Endothelial cell of umbilical vein (primary cell): ENCODE measurements around the gene SCAMP5. TPM values are rescaled to one million over a fixed set of nuclear protein-coding genes. Genes with fewer than 3 reads are reported as not detected.

ENCODE experiments used
- BruUV-seq: library from RNA; stranded (reverse); fragments of 400-500 nt; replicated peaks from 2 replicates; lab custom pipeline; 2021; lab: Mats Ljungman, UMichigan
- CTCF ChIA-PET: fragments of 300-600, 350-600 bp; sonication (Branson Sonifier 250); formaldehyde crosslinking; loops from one replicate; lab custom pipeline; 2021; ENCODE audit warnings: antibody characterized with exemption, inconsistent platforms; lab: Charles Lee
- POLR2A ChIA-PET: fragments of 300-600, 350-600 bp; sonication (Branson Sonifier 250); formaldehyde crosslinking; loops from one replicate; lab custom pipeline; 2021; ENCODE audit warnings: antibody characterized with exemption, inconsistent platforms; lab: Charles Lee
- DNase-seq: peaks from one replicate; pipeline ENCODE4 v3.0.0-alpha.2; 2011; ENCODE audit warnings: low read depth, low spot score
- FAIRE-seq: peaks from 2 replicates; lab custom pipeline; 2011; peaks lifted over from hg19 to GRCh38; lab: Jason Lieb, UNC
- H2AFZ ChIP-seq: 2 replicates; pipeline ENCODE4 v1.6.0; 2012; ENCODE audit warnings: low read depth, low read length, control low read depth, inconsistent platforms
- H3K27ac ChIP-seq: 2 replicates; pipeline ENCODE4 v1.5.1; 2011; ENCODE audit warnings: low read depth, mild to moderate bottlenecking, control low read depth, low read length, moderate library complexity; ENCODE audit not compliant: insufficient read depth
- H3K27me3 ChIP-seq, 2 experiments: 2 replicates each; pipeline versions ENCODE4 v1.6.0 to v1.6.1; 2011; ENCODE audit warnings: low read length in 2 of 2, mixed read lengths in 1 of 2; ENCODE audit not compliant: control insufficient read depth in 2 of 2, insufficient read depth in 2 of 2
- H3K36me3 ChIP-seq, 2 experiments: 2 replicates in 1 of 2; 3 replicates in 1 of 2; pipeline ENCODE4 v1.5.1; 2011; ENCODE audit warnings: low read length in 2 of 2, mild to moderate bottlenecking in 1 of 2, moderate library complexity in 1 of 2; ENCODE audit not compliant: control insufficient read depth in 2 of 2, insufficient read depth in 2 of 2; ENCODE audit errors: extremely low read depth in 1 of 2
- H3K4me1 ChIP-seq: 3 replicates; pipeline ENCODE4 v1.5.1; 2011; ENCODE audit warnings: mild to moderate bottlenecking, low read length; ENCODE audit not compliant: control insufficient read depth, insufficient read depth; ENCODE audit errors: extremely low read depth
- H3K4me2 ChIP-seq: 2 replicates; pipeline ENCODE4 v1.6.1; 2011; ENCODE audit warnings: low read length, control low read depth, mixed read lengths; ENCODE audit not compliant: insufficient read depth
- H3K4me3 ChIP-seq, 3 experiments: fragments of 200-600 bp in 1 of 3; sonication (generic), shearing (Covaris generic) in 1 of 3; replicated peaks in 1 of 3; 2 replicates each; pipeline ENCODE4 v1.5.1; 2011 to 2016; ENCODE audit warnings: control low read depth in 3 of 3, low read length in 3 of 3, mild to moderate bottlenecking in 2 of 3, inconsistent platforms in 1 of 3, low read depth in 1 of 3, moderate library complexity in 1 of 3; ENCODE audit not compliant: insufficient read depth in 1 of 3
- H3K79me2 ChIP-seq: 2 replicates; pipeline ENCODE4 v1.6.0; 2012; ENCODE audit warnings: low read length, inconsistent platforms; ENCODE audit not compliant: control insufficient read depth, insufficient read depth
- H3K9ac ChIP-seq: replicated peaks from 2 replicates; pipeline ENCODE3; 2011; ENCODE audit warnings: low read length, control low read depth; ENCODE audit not compliant: insufficient read depth; ENCODE audit errors: extremely low read depth
- H3K9me1 ChIP-seq: replicated peaks from 3 replicates; pipeline ENCODE4 v1.6.0; 2011; ENCODE audit warnings: mild to moderate bottlenecking, low read length; ENCODE audit not compliant: control insufficient read depth, insufficient read depth; ENCODE audit errors: extremely low read depth
- H3K9me3 ChIP-seq: replicated peaks from 2 replicates; pipeline ENCODE4 v1.5.1; 2012; ENCODE audit warnings: low read length, inconsistent platforms; ENCODE audit not compliant: control insufficient read depth, insufficient read depth
- H4K20me1 ChIP-seq: replicated peaks from 2 replicates; pipeline ENCODE3; 2011; ENCODE audit warnings: mild to moderate bottlenecking, low read length; ENCODE audit not compliant: control insufficient read depth, insufficient read depth; ENCODE audit errors: extremely low read depth
- CTCF ChIP-seq, 2 donors: IDR thresholded peaks; 1 replicate in 1 of 2; 2 replicates in 1 of 2; pipeline ENCODE4 v1.5.1; 2011; ENCODE audit warnings: low read length in 2 of 2, mild to moderate bottlenecking in 2 of 2, moderate library complexity in 2 of 2, control low read depth in 1 of 2, inconsistent platforms in 1 of 2, low read depth in 1 of 2; ENCODE audit not compliant: insufficient read depth in 1 of 2; ENCODE audit errors: extremely low read depth in 1 of 2
- EZH2 ChIP-seq: IDR thresholded peaks from 2 replicates; pipeline ENCODE4 v1.6.1; 2012; ENCODE audit warnings: borderline replicate concordance, low read depth, mild to moderate bottlenecking, moderate library complexity, low read length, inconsistent platforms; ENCODE audit not compliant: severe bottlenecking
- FOS ChIP-seq: IDR thresholded peaks from 2 replicates; pipeline ENCODE4 v1.6.1; 2011; ENCODE audit warnings: mild to moderate bottlenecking, low read length, moderate library complexity, borderline replicate concordance; ENCODE audit not compliant: insufficient read depth
- GATA2 ChIP-seq: IDR thresholded peaks from 2 replicates; pipeline ENCODE4 v1.7.0; 2011; ENCODE audit warnings: low read depth, mild to moderate bottlenecking, moderate library complexity, mixed read lengths, low read length; ENCODE audit not compliant: insufficient read length, insufficient read depth
- JUN ChIP-seq: IDR thresholded peaks from 2 replicates; pipeline ENCODE4 v1.6.1; 2011; ENCODE audit warnings: borderline replicate concordance, low read depth; ENCODE audit not compliant: insufficient read length, insufficient read depth
- MAX ChIP-seq: IDR thresholded peaks from 2 replicates; pipeline ENCODE4 v1.6.1; 2011; ENCODE audit not compliant: insufficient read depth, insufficient read length
- MYC ChIP-seq: IDR thresholded peaks from one replicate; pipeline ENCODE4 v1.6.1; 2011; ENCODE audit warnings: mild to moderate bottlenecking, low read depth, low read length
- POLR2A ChIP-seq: IDR thresholded peaks from 2 replicates; pipeline ENCODE4 v1.6.1; 2012; ENCODE audit warnings: low read depth, mild to moderate bottlenecking, control low read depth, low read length
- POLR2AphosphoS5 ChIP-seq: IDR thresholded peaks from 2 replicates; pipeline ENCODE4 v1.6.1; 2012; ENCODE audit warnings: low read depth, mild to moderate bottlenecking, control low read depth, low read length, moderate library complexity; ENCODE audit not compliant: insufficient read depth
- dilution Hi-C: fragments of 300-500 bp; cut with MboI; formaldehyde crosslinking; loops from one replicate; pipeline ENCODE4 v1.15.0; 2019; ENCODE audit warnings: low sequenced_read_pairs; ENCODE audit not compliant: extremely low pct_ligation_motif_present
- intact Hi-C: fragments of 100-400 bp; cut with micrococcal nuclease; formaldehyde crosslinking; loops from one replicate; pipeline ENCODE4 v1.10.0; 2022
- polyA plus RNA-seq, 4 experiments: library from polyadenylated mRNA; depleted of rRNA in 3 of 4; stranded (reverse) in 3 of 4; unstranded in 1 of 4; fragments of >200 nt; gene quantifications; 2 replicates each; pipeline versions ENCODE4 v1.2.1 to v1.2.3, GENCODE V29; 2011 to 2012; ENCODE audit warnings: missing spikeins in 1 of 4
- total RNA-seq: library from RNA; stranded (reverse); gene quantifications from 2 replicates; pipeline ENCODE4 v1.2.3, GENCODE V29; 2021

SCAMP5 gene
- total and polyA plus RNA-seq, 2 donors (not counting 3 experiments of a cell fraction or from before 2014, with no cell fraction given), result 1.9 to 6.2 TPM

DNA sequence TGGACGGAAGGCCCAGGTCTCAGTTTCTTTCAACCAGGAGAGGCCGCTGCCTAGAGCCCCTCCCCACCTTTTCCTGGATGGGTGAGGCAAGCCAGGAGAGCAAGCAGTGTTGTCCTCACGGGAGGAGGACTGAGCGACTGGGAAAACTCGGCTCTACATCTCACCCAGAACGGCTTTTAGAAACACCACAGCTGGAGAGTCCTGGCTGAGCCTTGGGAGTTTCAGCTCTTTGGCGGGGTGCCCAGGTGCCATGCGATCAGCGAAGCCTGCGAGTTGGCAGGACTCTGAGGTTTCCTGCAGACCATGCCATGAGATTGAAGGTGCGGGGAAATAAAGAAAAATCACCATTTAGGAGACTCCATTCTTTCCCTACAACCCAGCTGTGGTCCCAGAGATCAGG is 54.0 kb downstream of the SCAMP5 start:
- no TSS peak for BruUV-seq
- ChIA-PET CTCF (interaction anchor here (0.6 kb wide), 1 partner anchor 152 kb away, joined by 3 read pairs; the partner anchor contains the start of gene C15orf39), POLR2A (no interaction called here)
- no peak for TF ChIP-seq MAX
- TF ChIP-seq POLR2A, result no peak
- no peak for TF ChIP-seq FOS
- no peak for TF ChIP-seq JUN
- TF ChIP-seq EZH2, result no peak
- Histone ChIP-seq H3K9ac (no peak overlapping the region), H3K4me1 (peaks cover 23% of the 10 kb centered on the region), H2AFZ (no peak overlapping the region), H3K9me1 (no peaks in the 10 kb centered on the region), H4K20me1 (no peaks in the 10 kb centered on the region), H3K27me3 (no peaks in the 10 kb centered on the region), H3K27ac (no peak overlapping the region), H3K4me3 (no peak overlapping the region), H3K4me2 (no peak overlapping the region), H3K36me3 (no peaks in the 10 kb centered on the region), H3K79me2 (no peaks in the 10 kb centered on the region), H3K9me3 (no peaks in the 10 kb centered on the region)
- DNase-seq (peak; percentile 41), FAIRE-seq (no peak)
- intact Hi-C loops, result no loop called here
- dilution Hi-C loops, result no loop called here

DNA sequence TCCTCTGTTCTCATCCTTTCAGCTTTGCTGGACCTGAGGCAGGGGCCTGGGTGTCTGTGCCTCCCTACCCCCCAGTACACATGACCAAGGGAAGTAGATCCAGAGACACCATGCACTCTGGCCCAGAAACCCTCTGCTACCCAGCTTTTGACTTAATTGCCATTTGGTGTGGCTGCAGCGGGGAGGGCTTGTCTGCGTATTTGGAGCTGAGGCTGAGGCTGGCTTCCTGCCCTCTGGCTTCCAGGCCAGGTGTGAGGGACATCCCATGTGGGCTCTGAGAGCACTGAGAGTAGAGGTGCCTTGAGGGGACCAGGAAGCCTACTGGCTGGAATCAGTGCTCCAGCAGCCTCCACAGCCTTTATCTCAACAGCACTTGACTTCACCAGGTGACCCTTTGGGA is 54.9 kb downstream of the SCAMP5 start:
- DNase-seq (no peak), FAIRE-seq (no peak)
- intact Hi-C loops, result no loop called here
- no peaks in the 10 kb centered on the region for H3K27me3 ChIP-seq
- BruUV-seq, result no TSS peak
- ChIA-PET POLR2A (no interaction called here), CTCF (no interaction called here)
- no peak overlapping the region for H3K27ac ChIP-seq
- H2AFZ ChIP-seq, result no peak overlapping the region
- TF ChIP-seq EZH2 (no peak), CTCF (IDR thresholded peaks at IDR 0.05; ENCODE audit: extremely low read depth in 1 of 2, insufficient read depth in 1 of 2, low read depth in 1 of 2, low read length in 2 of 2) (no peak), MYC (no peak), POLR2A (no peak), GATA2 (no peak), JUN (no peak), MAX (no peak), FOS (no peak), POLR2AphosphoS5 (no peak)
- H3K79me2 ChIP-seq, result no peaks in the 10 kb centered on the region
- H4K20me1 ChIP-seq, result no peaks in the 10 kb centered on the region
- no peaks in the 10 kb centered on the region for H3K9me1 ChIP-seq
- no peak overlapping the region for H3K4me3 ChIP-seq
- dilution Hi-C loops, result no loop called here
- peaks cover 23% of the 10 kb centered on the region for H3K4me1 ChIP-seq
- no peaks in the 10 kb centered on the region for H3K36me3 ChIP-seq
- H3K9ac ChIP-seq, result no peak overlapping the region
- H3K4me2 ChIP-seq, result no peak overlapping the region
- no peaks in the 10 kb centered on the region for H3K9me3 ChIP-seq
